GM12865 (cell line): ENCODE measurements around the gene NMU.
A peak's percentile ranks its signal among the peaks of the same experiment; 100 is the strongest.
"Not testable (repeated sequence)": the region's sequence is repeated elsewhere in the genome, so short reads cannot be mapped to it uniquely, and the experiment has no call there.

ENCODE experiments used
- DNase-seq: peaks from one replicate; pipeline ENCODE4 v3.0.0; 2010; ENCODE audit warnings: low read depth
- H3K4me3 ChIP-seq: 2 replicates; pipeline ENCODE4 v1.5.1; 2011; ENCODE audit warnings: mild to moderate bottlenecking, low read depth, low read length, control low read depth
- TF ChIP-seq, protein P1 (sequence below): IDR thresholded peaks from 2 replicates; pipeline ENCODE4 v1.5.1; 2011; ENCODE audit warnings: low read length, control low read depth, low read depth, inconsistent platforms; ENCODE audit not compliant: insufficient read depth; ENCODE audit errors: missing control alignments

Gene NMU

DNA sequence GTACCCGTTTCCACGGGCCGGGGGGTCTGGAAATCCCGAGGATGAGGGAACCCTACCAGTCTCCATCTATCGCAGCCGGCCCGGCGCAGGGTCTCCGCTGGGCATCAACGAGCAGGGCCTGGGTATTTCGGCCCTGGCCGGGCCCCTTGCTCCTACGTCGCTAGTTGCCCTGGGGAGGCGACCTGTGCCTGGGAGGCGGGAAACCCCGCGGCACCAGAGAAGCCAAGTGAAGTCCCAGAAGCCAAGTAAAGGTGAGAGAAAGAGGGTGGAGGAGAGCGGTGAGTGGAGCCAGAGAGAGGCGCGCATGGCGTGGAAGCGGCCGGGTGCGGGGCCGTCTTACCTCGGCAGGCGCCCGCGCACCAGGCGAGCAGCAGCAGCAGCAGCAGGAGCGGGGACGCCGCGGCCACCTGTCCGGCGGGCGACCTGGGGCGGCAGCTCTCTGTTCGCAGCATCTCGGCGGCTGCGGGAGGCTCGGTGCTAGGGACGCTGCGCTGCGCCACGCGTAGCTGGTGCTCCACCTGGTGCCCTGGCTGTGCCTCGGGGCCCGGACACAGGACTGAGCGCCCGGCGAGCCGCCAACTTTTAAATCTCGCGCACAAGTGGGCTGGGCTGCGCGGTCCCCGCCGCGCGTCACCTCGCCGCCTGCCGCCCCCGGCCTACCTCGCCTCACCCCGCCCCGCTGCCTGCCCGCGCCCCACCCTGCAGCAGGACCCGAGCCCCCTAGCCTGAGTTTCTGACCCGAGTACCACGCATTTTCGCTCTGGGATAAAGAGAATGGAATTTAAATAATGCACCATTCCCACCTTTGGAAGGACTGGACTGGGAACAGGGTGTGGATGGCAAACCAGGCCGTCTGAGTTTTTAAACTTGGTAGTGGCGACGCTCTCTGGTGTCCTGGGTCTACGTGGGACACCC lies at the start of gene NMU:
TSS of gene NMU (minus strand) at position 558 of the 915 bp plus-strand sequence. CDS start at position 452, 106 bp downstream.
- DNase-seq, result peak; percentile 60
- TF ChIP-seq, protein P1, sequence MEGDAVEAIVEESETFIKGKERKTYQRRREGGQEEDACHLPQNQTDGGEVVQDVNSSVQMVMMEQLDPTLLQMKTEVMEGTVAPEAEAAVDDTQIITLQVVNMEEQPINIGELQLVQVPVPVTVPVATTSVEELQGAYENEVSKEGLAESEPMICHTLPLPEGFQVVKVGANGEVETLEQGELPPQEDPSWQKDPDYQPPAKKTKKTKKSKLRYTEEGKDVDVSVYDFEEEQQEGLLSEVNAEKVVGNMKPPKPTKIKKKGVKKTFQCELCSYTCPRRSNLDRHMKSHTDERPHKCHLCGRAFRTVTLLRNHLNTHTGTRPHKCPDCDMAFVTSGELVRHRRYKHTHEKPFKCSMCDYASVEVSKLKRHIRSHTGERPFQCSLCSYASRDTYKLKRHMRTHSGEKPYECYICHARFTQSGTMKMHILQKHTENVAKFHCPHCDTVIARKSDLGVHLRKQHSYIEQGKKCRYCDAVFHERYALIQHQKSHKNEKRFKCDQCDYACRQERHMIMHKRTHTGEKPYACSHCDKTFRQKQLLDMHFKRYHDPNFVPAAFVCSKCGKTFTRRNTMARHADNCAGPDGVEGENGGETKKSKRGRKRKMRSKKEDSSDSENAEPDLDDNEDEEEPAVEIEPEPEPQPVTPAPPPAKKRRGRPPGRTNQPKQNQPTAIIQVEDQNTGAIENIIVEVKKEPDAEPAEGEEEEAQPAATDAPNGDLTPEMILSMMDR, result peak; percentile 22
- H3K4me3 ChIP-seq, result no peak within 1 kb of the TSS

GRCh38 chr4:55684276-55684675 lies 48.2 kb upstream of the NMU start:
- no peak overlapping the region for H3K4me3 ChIP-seq
- DNase-seq, result no peak
- TF ChIP-seq, protein P1, result no peak

GRCh38 chr4:55682797-55683196 lies 46.7 kb upstream of the NMU start:
- H3K4me3 ChIP-seq, DNase-seq: not testable (repeated sequence)

GRCh38 chr4:55682295-55682694 lies 46.2 kb upstream of the NMU start:
- H3K4me3 ChIP-seq, result no peak overlapping the region
- no peak for DNase-seq
- TF ChIP-seq, protein P1, result no peak

DNA sequence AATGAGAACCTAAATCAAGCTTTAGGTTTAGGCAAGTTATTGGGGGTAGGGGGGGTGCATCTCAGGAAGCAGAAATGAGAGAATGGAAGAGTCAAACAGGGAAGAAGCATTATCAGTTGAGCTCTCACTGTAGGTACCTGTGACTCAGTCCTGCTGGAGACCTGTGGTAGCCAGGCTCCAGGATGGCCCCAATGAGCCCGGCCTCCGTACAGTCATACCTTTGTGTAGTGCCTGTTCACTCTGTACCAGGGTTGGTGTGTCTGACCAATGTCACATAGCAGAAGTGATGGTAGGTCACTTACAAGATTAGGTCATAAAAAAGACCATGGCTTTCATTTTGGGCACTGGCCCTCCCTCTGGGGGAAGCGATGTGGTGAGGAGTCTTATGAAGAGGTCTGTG lies 45.3 kb upstream of the NMU start:
- no peak overlapping the region for H3K4me3 ChIP-seq
- no peak for DNase-seq
- TF ChIP-seq, protein P1, result no peak

GRCh38 chr4:55675196-55675793 lies 39.2 kb upstream of the NMU start:
- DNase-seq, result no peak

GRCh38 chr4:55673424-55673823 lies 37.3 kb upstream of the NMU start:
- TF ChIP-seq, protein P1, result no peak
- no peak for DNase-seq
- no peak overlapping the region for H3K4me3 ChIP-seq

More at GRCh38 chr4:55675196-55675793, 39.2 kb upstream of the NMU start:
- no peak overlapping the region for H3K4me3 ChIP-seq
- TF ChIP-seq, protein P1, result no peak
